HG03196 (cell line): Measurements from ENCODE around the gene AGFG1.

Source experiments
- ATAC-seq: cut with Tn5 transposase; IDR thresholded peaks from one replicate; pipeline ENCODE4 v1.9.1; 2021; ENCODE audit not compliant: unreplicated experiment

AGFG1 gene

DNA sequence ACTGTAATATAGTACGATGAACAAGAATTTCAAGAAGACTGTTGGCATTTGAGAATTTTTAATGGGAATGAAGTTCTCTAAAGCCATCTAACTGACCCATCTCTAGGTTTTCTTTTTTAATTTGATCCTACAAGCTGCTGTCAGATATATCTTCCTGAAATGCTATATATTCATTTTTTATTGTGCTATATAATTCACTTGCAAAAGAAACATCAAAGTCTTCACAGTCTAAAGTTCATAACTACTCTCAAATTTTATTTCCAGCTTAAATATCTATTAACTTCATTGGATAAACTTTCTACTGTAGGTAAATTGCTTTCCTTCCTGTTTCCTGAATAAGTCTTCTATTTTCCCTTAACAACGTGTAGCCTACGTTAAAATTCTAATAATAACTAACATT lies 130.4 kb downstream of the AGFG1 start:
- ATAC-seq = no peak

- no peak for ATAC-seq
Measured at GRCh38 chr2:227606476-227606875, 134.5 kb downstream of the AGFG1 start.

DNA sequence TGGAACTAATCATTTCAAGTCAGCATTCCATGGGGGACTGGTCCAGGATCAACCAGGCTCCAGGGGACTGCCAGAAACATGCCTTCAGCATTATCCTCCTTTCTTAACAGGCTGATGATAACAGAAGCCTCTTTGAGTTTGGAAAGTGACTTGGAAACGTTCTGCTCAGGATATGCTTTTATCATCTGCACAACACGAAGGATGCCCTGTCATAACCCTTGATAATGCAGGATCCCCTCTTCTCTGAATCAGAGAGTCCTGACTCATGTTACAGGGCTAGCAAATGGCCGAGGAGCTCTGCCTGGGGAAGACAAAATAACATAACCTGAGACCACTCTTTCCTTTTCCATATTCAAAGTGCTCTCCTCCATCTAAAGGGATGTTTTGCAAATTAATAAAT lies 136.0 kb downstream of the AGFG1 start:
- ATAC-seq = no peak

DNA sequence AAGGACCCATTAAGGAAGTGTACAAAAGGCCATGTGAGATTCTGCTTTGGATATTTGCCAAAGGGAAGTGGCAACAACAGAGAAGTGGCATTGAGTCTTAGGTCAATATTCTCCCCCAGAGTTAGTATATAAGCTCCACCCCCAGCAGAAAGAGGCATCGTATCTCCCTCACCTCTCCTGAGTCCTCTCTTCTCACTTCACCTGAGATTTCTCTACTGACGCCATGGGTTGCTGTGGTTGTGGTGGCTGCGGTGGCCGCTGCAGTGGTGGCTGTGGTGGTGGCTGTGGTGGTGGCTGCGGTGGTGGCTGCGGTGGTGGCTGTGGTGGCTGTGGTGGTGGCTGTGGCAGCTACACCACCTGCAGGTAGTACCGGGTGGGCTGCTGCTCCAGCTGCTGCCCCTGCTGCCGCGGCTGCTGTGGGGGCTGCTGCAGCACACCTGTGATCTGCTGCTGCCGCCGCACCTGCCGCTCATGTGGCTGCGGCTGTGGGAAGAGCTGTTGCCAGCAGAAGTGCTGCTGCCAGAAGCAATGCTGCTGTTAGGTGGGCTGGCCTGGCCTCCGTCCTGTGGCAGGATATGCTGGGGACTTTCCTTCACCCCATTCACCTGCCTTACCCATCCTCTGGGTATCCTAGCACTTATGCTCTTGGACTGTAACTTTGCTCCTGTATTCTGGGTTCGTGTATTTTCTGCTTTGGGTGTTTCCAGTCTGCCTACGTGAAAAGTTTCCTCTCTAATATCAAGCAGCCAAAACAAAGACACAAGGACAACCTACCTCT lies 136.8 kb downstream of the AGFG1 start:
- no peak for ATAC-seq

DNA sequence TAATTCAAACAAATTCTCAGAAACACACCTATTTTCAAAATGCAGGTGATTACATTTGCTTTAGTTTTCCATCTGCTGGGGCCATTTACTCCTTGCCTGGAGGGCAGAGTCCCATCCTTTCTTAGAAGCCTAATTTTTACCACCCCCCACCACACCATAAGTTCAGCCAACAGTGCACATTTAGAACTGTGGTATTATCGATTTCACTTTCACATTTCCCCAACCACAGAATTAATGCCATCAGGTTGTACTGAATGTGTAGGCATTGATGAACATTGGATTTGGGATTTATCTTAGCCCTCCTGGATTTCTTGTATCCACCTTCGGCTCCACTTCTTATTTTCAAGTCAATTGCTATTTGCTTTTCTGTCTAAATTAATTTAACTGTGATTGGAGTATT lies 138.2 kb downstream of the AGFG1 start:
- no peak for ATAC-seq
